ENCODE data around the gene DTX2.
"Not testable (repeated sequence)": the region's sequence is repeated elsewhere in the genome, so short reads cannot be mapped to it uniquely, and the experiment has no call there.

DTX2 gene

DNA sequence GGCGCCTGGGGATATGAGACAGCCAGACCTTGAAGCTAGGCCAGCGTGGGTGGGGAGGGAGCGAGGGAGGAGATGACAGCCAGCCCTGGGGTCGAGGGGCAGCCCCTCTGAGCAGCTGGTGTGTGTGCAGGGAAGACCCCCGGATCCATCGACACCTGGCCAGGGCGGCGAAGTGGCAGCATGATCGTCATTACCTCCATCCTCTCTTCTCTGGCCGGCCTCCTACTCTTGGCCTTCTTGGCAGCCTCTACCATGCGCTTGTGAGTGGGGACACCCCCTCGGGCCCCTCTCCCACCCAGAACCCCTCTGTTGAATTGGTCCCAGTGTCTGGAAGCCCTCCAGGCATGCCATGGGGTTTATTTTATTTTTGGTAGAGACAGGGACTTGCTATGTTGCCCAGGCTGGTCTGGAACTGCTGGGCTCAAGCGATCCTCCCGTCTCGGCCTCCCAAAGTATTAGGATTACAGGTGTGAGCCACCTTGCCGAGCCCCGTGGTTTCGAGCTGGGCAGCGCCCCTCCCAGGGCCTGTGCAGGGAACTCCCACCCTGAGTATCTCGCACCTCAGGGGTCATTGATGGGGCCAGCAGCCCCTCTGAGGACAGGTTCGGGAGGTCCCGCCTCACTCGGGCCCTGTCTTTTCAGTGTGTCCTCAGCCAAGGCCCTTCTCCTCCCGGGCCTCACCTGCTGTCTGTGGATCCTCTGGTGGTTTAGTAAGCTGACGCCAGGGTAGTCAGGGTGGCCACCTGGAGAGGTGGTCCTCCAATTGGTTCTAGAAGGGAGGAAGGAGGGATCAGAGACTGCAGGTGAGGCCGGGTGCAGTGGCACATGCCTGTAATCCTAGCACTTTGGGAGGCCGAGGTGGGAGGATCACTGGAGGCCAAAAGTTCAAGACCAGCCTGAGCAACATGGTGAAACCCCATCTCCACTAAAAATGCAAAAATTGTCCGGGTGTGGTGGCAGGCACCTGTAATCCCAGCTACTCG, 52.6 kb downstream of the DTX2 start:
- no peak for DNase-seq

DNA sequence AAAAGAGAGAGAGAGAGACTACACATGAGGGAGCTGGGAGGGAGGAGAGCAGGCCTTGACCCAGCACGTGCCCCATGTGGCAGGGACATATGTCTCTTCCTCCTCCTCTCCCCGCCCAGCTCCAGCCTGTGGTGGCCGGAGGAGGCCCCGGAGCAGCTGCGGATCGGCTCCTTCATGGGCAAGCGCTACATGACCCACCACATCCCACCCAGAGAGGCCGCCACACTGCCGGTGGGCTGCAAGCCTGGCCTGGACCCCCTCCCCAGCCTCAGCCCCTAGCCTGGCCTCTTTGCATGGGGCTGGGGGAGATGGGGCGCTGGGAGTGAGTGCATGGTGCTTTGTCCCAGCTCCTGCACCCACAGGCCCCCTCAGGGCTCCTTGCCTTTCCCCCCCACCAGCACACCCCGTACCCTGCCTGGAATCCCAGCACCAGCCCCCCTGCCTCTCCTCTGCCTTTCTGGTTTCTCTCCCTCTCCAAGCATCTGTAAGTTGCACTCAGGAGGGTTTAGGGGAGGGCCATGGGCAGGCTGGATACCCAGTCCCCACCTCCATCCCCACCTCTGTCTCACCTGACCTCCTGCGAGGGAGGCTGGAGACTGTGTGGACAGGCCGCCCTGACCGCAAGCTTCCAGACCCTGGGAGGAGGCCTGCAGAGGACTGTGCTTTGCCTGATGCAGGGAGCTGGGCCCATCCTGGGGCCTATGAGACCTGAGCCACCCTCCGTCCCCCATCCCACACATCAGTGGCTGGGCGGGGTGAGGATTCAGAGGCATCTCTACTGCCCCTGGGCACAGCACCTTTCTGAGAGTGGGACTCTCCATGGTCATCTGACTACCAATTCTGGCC, 53.6 kb downstream of the DTX2 start:
- DNase-seq, result no peak

DNA sequence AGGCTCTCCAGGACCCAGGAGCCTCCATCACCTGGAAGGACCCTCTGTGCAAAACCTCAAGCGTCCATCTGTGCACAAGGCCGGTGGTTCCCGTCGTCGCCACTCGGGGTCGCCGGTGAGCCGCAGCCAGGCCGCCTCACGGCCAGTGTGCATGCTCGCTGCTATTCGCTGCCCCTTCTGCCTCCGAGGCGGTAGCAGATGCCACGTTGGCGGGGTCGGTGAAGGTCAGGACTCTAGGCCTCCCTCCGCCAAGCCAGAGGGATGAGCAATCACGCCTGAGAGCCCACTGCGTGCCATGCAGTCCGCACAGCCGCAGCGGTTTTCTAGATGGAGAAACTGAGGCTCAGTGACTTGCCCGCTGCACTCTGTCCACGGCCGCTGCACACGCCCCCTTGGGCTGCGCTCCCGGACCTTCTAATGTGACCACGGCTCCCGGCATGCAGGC, 54.5 kb downstream of the DTX2 start:
- DNase-seq, result no peak

DNA sequence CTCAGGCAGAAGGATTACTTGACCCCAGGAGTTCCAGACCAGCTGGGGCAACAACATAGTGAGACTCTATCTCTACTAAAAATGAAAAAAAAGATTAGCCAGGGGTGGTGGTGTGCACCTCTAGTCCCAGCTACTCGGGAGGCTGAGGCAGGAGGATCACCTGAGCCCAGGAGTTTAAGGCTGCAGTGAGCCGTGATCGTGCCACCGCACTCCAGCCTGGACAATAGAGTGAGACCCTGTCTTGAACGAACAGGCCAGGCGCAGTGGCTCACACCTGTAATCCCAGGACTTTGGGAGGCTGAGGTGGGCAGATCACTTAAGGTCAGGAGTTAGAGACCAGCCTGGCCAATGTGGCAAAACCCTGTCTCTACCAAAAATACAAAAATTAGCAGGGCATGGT, 55.4 kb downstream of the DTX2 start:
- DNase-seq, result not testable (repeated sequence)

DNA sequence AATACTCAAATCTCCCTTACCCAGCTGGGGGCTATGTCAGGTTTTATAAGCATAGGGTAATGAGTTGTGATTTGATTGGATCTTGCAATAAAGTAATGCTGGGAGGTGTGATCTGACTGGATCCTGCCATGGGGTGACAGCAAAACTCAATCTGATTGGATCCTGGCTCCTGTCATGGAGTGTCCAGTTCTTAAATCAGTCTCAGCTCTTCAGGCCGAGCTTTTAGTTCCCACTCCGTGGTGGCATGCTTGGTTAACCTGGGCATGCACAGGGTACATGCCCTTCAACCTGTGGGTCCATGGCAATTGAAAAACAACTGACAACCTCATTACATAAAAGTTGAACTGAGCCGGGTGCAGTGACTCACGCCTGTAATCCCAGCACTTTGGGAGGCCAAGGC, 64.7 kb downstream of the DTX2 start:
- DNase-seq, result not testable (repeated sequence)

DNA sequence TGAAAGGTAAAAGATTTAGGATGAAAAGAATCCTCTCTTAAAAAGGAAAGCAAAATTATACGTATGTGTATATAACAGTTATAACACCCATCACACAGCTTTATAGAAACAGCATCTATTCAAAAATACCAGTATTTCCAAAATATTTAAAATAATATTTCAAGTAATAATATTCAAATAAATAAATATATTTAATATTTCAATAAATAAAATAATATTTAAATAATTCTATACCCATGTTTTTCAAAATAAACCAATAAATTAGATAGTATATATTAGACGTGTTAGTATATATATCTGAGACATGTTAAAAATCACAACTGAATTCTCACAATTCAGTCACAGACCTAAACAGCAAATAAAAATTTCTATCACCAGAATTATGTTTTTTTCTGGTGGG, 70.1 kb downstream of the DTX2 start:
- DNase-seq, result not testable (repeated sequence)

DNA sequence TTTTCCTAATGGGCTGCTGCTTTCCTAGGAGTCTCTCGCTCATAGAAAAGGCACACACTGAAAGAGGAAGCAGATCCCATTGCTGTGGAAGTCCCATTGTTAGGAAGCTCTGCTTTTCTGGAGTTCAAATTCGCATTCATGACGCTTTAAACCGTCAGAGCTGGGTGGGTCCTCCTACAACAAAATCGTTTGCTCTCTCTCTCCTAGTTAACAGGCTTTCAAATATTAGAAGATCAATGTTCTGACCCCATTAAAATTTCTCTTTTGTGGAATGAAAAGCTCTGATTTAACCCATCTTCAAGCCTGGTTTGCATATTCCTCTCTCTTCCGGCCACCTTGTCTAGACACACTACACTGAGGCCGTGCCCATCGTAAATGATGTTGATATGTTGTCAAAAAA, 81.7 kb downstream of the DTX2 start, which contains the start of gene SPDYE16:
SPDYE16 (minus strand) TSS at position 101 of the 400 bp plus-strand sequence. CDS start 1,838 bp downstream, outside the sequence.
- not testable (repeated sequence) for DNase-seq

DNA sequence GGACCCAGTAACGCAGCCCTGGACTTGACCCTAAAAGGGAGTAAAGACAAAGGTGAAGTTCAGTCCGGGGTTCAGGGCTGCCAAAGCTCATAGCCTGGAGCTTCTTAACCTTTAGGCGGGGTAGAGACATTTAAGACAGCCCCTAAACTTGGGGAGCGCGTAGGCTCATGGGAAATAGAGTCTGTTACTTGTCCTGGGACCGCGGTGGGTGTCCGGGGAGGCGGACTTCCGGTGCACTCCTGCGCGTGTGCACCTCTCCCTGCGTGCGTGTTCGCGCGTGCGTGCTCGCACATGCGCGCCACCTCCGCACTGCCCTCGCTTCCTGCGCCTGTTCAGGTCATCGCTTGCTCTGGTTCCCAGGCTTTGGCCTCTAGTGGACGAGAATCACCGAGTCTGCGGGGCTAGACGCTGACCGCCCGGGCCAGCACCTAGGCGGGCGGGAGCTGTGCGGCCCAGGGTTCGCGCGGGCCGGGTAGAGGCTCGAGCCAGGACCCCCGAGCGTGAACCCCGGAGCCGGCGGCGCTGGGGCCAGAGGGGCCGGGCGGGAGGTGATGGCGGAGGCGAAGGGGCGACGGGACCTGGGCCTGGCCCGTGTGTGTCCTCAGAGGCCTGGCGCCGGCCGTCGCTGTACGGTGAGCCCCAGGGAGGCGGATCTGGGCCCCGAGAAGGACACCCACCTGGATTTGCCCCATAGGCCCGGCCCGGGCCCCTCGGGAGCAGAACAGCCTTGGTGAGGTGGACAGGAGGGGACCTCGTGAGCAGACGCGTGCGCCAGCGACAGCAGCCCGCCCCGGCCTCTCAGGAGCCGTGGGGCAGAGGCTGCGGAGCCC, 87.7 kb downstream of the DTX2 start:
- peak; percentile 72 for DNase-seq

DNA sequence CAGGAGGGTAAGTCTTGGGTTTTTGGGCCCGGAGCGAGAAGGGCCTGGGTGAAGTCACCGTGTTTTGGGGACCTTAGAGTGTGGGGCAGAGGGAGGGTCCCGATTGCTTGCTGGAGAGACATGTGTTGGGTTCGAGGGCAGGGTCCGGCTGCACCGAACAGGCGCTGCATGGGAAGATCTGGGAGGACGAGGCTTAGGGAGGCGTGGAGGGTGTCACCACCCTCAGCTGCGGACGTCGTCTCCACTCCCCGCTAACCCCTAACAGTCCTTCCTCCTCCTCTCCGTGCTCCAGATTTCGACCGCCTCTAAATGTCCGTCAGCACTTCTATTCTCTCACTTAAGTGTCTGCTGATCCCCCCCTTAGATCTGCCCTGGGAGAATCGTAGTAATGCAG, 88.3 kb downstream of the DTX2 start:
- DNase-seq, result not testable (repeated sequence)

DNA sequence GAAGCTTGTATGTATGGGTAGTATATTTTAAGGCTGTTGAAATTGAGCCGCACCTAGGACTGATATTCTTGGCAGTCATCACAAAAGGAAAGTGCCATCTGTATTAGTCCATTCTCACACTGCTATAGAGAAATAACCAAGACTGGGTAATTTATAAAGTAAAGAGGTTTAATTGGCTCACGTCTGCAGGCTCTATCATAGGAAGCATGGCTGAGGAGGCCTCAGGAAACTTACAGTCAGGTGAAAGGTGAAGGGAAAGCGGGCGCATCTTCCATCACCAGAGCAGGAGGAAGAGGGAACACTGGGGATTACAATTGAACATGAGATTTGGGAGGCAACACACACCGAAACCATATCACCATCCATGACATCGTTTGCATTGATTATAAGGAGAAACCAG, 90.5 kb downstream of the DTX2 start:
- not testable (repeated sequence) for DNase-seq
